ENCODE measurements around the gene GPR15LG. TPM values are rescaled to one million over a fixed set of nuclear protein-coding genes. Genes with fewer than 3 reads are reported as not detected.

Gene GPR15LG
- polyA plus RNA-seq, 1 experiment, result not detected

- ChIA-PET CTCF (no interaction called here), POLR2A (no interaction called here)
- H3K9me3 ChIP-seq (ENCODE audit: control insufficient read depth, insufficient read depth, low read length), result no peaks in the 10 kb centered on the region; the same call in 1 of the 2 replicates
- no peak for DNase-seq (ENCODE audit: low read depth, low spot score)
- TF ChIP-seq CTCF (IDR thresholded peaks at IDR 0.05; ENCODE audit: low read depth, low read length), result no peak
- no peak overlapping the region for H3K4me3 ChIP-seq (ENCODE audit: low read depth, low read length)
- H3K27ac ChIP-seq (ENCODE audit: low read depth, low read length), result no peak overlapping the region
- H3K27me3 ChIP-seq (ENCODE audit: control insufficient read depth, insufficient read depth, low read length), result peaks cover 46% of the 10 kb centered on the region
Measured at GRCh38 chr10:84197643-84198042, 24.0 kb downstream of the GPR15LG start.

DNA sequence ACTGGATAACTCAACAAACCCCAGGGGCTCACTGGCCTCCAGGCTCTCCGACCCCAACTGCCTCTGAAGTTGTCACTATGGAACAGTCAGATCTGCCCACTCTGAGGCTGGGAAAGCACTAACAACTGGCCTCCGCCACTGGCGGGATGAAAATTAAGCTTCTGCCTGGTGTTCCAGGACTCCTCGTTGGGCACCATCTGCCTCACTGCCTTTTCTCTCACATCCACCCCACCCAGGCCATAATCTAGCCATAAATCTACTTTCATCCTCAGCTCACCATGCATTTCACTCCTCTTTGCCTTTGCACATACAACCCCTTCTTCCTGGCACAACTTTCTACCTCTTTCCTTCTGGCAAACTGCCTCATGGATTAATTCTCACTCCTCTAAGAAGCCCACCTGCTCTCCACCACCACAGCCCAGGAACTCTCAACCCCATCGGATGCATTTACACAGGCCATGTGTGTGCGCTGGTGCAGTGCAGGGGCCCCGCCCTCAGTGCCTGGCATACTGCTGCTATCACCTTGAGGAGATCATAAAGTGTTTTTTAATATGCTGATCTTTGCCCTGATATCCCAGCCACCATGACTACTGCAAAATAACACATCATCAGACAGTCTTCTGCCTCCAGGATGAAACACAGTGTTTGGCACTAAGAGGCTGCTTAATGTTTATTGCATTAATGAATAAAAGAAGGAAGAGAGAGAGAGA, 24.8 kb downstream of the GPR15LG start:
- peaks cover 40% of the 10 kb centered on the region for H3K27me3 ChIP-seq (ENCODE audit: control insufficient read depth, insufficient read depth, low read length)
- no peak for DNase-seq (ENCODE audit: low read depth, low spot score)
- no peak for TF ChIP-seq CTCF (IDR thresholded peaks at IDR 0.05; ENCODE audit: low read depth, low read length)
- no peaks in the 10 kb centered on the region; the same call in 1 of the 2 replicates for H3K9me3 ChIP-seq (ENCODE audit: control insufficient read depth, insufficient read depth, low read length)
- H3K4me3 ChIP-seq (ENCODE audit: low read depth, low read length), result no peak overlapping the region
- H3K27ac ChIP-seq (ENCODE audit: low read depth, low read length), result no peak overlapping the region
- CTCF ChIA-PET, result no interaction called here
- POLR2A ChIA-PET, result no interaction called here

- no peak overlapping the region for H3K4me3 ChIP-seq (ENCODE audit: low read depth, low read length)
- CTCF ChIA-PET, result no interaction called here
- peaks cover 20% of the 10 kb centered on the region for H3K27me3 ChIP-seq (ENCODE audit: control insufficient read depth, insufficient read depth, low read length)
- no peak for TF ChIP-seq CTCF (IDR thresholded peaks at IDR 0.05; ENCODE audit: low read depth, low read length)
- H3K27ac ChIP-seq (ENCODE audit: low read depth, low read length), result no peak overlapping the region
- no peak for DNase-seq (ENCODE audit: low read depth, low spot score)
- POLR2A ChIA-PET, result no interaction called here
- no peaks in the 10 kb centered on the region; the same call in 1 of the 2 replicates for H3K9me3 ChIP-seq (ENCODE audit: control insufficient read depth, insufficient read depth, low read length)
Measured at GRCh38 chr10:84200537-84201243, 27.1 kb downstream of the GPR15LG start.

DNA sequence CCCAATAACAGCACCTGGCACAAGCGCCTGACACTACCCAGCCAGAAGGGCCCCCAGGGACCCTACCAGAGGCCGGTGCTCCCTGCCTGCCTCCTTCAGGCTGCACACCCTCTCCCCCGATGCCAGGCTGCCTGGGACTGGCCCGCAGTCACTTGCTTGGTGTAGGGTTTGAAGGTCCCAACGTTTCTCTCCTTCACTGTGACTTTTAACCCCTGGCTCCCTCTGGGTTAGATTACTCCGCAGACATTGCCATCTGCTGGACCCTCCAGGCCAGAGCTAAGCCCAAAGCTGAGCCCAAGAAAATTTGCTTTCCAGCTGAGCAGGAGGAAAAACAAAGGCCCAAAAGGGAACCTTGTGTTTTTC, 27.6 kb downstream of the GPR15LG start:
- no peak for DNase-seq (ENCODE audit: low read depth, low spot score)
- POLR2A ChIA-PET, result no interaction called here
- Histone ChIP-seq H3K27ac (ENCODE audit: low read depth, low read length) (no peak overlapping the region), H3K9me3 (ENCODE audit: control insufficient read depth, insufficient read depth, low read length) (no peaks in the 10 kb centered on the region), H3K27me3 (ENCODE audit: control insufficient read depth, insufficient read depth, low read length) (peaks cover 14% of the 10 kb centered on the region), H3K4me3 (ENCODE audit: low read depth, low read length) (no peak overlapping the region)
- CTCF ChIA-PET, result no interaction called here
- no peak for TF ChIP-seq CTCF (IDR thresholded peaks at IDR 0.05; ENCODE audit: low read depth, low read length)

DNA sequence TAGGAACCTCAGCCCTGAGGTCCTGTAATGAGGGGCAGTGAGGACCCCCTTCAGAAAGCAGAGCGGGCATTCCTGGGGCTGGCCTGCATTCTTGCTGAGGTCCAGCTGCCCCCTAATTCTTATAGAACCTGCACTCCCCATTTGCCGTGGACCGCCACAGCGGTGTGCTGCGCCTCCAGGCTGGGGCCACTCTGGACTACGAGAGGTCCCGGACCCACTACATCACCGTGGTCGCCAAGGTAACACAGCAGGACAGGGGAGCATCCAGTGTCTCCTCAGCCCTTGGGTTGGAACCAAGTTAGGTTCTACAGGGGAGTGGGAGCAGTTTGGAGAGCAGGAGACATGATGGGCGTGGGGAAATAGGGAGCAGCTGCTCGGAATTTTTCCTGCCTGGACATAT, 28.1 kb downstream of the GPR15LG start:
- DNase-seq (ENCODE audit: low read depth, low spot score), result no peak
- ChIA-PET POLR2A (no interaction called here), CTCF (no interaction called here)
- no peak for TF ChIP-seq CTCF (IDR thresholded peaks at IDR 0.05; ENCODE audit: low read depth, low read length)
- H3K4me3 ChIP-seq (ENCODE audit: low read depth, low read length), result no peak overlapping the region
- H3K9me3 ChIP-seq (ENCODE audit: control insufficient read depth, insufficient read depth, low read length), result no peaks in the 10 kb centered on the region
- peaks cover 10% of the 10 kb centered on the region for H3K27me3 ChIP-seq (ENCODE audit: control insufficient read depth, insufficient read depth, low read length)
- H3K27ac ChIP-seq (ENCODE audit: low read depth, low read length), result no peak overlapping the region
